Measurements from ENCODE around the gene FOXJ1.

Gene FOXJ1

GRCh38 chr17:76089680-76090516 lies 51.1 kb downstream of the FOXJ1 start:
- DNase-seq: no peak

DNA sequence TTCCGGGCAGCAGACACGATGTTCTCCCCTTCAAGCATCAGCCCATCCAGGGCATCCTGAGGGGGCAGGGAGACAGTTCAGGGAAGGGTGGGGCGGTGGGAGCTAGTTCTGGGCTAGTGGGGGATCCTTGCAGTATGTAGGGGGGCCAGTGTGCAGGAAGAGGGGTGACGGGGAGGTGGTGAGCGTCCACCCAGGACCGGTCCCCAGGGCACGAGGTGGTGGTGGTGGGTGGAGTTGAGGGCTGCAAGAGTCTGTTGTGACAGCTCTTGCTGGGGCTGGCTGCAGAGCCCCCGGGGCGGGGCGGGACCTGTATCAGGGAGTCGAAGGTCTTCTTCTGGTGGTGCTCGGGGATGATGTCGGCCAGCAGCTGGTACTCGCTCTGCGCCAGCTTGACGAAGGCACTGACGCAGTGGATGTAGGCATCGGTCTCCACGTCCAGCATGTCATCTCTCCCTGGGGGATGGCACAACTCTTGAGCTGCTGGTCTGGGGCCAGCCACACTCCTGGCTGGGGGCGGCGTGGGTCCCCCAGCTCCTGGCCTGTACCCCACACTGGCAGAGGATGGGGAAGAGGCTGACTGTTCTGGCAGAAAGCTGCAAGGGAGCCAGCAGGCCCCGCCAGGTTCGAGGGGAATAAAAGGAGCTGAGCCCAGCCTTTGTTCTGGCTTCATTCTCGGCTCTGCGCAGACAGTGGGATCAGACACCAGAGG lies 52.0 kb downstream of the FOXJ1 start:
- DNase-seq: no peak

- no peak for DNase-seq
Observed at GRCh38 chr17:76088041-76088867, 52.8 kb downstream of the FOXJ1 start.

DNA sequence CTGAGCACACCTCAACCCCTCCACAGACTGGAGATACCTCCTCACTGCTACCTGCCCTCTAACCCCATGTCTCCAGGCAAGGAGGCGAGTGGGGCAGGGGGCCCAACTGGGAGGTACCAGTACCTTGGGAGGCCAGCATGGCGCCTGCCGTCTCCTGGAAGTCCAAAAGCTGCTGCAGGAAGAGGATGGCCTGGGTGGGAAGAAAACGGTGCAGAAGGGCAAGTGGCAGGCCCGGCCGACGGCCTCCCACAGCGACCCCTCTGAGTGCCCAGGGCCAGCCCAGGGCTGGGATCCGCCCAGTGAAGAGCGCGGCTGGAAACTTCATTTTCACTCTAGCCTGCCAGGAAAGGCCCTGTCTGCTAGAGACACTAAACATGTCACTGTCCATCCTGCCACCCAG lies 53.5 kb downstream of the FOXJ1 start:
- no peak for DNase-seq

DNA sequence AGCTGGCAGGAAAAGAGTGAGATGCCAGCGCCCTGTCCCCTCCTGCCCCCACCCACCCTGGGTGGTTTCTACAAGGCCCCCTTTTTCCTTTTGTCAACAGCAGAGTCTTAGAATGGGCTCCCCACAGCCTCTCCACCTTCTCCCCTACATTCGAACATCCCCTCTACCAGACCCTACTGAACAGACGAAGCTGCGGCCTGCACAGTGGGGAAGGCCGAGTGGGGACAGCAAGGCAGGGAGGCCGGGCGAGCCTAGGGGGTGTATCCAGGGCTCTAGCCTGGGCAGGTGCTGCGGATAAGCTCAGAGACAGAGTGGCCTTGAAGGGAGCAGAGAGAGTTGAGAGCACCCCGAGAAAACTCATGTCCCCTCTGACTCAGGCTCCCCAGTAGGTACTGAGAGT lies 54.7 kb downstream of the FOXJ1 start:
- DNase-seq: no peak
